ENCODE measurements around the gene SH3GLB1. TPM values are rescaled to one million over a fixed set of nuclear protein-coding genes. Genes with fewer than 3 reads are reported as not detected.

The SH3GLB1 gene
- total RNA-seq, 1 experiment from 2014 or later = 42.4 TPM

DNA sequence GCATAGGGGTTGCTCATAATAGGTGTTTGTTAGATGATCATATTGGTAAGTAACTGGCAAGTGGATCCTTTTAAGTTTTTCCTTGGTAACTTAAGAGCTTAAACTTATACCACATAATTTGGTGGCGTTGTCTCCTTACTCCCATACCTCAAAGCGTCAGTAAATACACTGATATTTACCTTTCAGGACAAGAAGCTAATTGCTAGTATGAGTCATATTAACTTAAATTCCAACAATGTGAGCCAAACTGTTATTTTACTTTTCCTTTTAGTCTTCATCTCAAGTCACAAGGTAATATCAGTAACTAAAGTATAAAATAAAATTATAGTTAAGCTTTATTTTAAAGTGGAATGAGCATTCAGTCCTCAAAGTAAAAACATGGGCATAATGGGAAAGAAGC is 9.0 kb upstream of the SH3GLB1 start:
- intact Hi-C loops (cut with micrococcal nuclease) = no loop called here
- ATAC-seq (no peak), DNase-seq (ENCODE audit: low read depth, low spot score) (no peak)
- Histone ChIP-seq H3K9me3 (ENCODE audit: control insufficient read depth in 1 of 2, insufficient read depth in 1 of 2, low read depth in 1 of 2, low read length in 2 of 2) (no peaks in the 10 kb centered on the region), H3K36me3 (ENCODE audit: control insufficient read depth in 1 of 2, insufficient read depth in 2 of 2, low read length in 2 of 2) (no peaks in the 10 kb centered on the region), H3K27me3 (ENCODE audit: insufficient read depth, low read length) (no peaks in the 10 kb centered on the region), H3K9ac (ENCODE audit: low read length) (no peak overlapping the region), H3K27ac (ENCODE audit: low read depth, low read length) (no peak overlapping the region), H3K9me2 (ENCODE audit: insufficient read depth) (no peaks in the 10 kb centered on the region), H3K4me2 (ENCODE audit: low read length) (no peak overlapping the region), H3K4me3 (replicated peaks in 1 of 2; ENCODE audit: low read depth in 1 of 2, low read length in 2 of 2) (no peak overlapping the region), H3K4me1 (ENCODE audit: control insufficient read depth in 1 of 2, insufficient read depth in 2 of 2, low read length in 2 of 2) (no peaks in the 10 kb centered on the region), H4K20me1 (ENCODE audit: insufficient read depth) (no peaks in the 10 kb centered on the region), H2AFZ (ENCODE audit: low read depth, low read length, poor library complexity, severe bottlenecking) (peak overlapping the region; percentile 7), H3K79me2 (ENCODE audit: insufficient read depth, low read length) (no peaks in the 10 kb centered on the region)
- ChIA-PET POLR2A (interaction anchor here (1.6 kb wide), 1 partner anchor 299 kb away, joined by 3 read pairs; the partner anchor contains the start of gene ODF2L), RAD21 (ENCODE audit: low non-redundant PET in 1 of 2, low total read pairs in 2 of 2, uncharacterized antibody in 2 of 2, unreplicated experiment in 2 of 2) (no interaction called here), CTCF (interaction anchor here (1.3 to 1.5 kb wide), 2 partner anchors 9 to 10 kb away, joined by 4 to 12 read pairs; partner anchors contain the start of gene SH3GLB1)
- no TSS peak for BruUV-seq (replicated peaks)
- TF ChIP-seq, protein P1, sequence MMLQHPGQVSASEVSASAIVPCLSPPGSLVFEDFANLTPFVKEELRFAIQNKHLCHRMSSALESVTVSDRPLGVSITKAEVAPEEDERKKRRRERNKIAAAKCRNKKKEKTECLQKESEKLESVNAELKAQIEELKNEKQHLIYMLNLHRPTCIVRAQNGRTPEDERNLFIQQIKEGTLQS (IDR thresholded peaks at IDR 0.05) = no peak
- TF ChIP-seq, protein P2, sequence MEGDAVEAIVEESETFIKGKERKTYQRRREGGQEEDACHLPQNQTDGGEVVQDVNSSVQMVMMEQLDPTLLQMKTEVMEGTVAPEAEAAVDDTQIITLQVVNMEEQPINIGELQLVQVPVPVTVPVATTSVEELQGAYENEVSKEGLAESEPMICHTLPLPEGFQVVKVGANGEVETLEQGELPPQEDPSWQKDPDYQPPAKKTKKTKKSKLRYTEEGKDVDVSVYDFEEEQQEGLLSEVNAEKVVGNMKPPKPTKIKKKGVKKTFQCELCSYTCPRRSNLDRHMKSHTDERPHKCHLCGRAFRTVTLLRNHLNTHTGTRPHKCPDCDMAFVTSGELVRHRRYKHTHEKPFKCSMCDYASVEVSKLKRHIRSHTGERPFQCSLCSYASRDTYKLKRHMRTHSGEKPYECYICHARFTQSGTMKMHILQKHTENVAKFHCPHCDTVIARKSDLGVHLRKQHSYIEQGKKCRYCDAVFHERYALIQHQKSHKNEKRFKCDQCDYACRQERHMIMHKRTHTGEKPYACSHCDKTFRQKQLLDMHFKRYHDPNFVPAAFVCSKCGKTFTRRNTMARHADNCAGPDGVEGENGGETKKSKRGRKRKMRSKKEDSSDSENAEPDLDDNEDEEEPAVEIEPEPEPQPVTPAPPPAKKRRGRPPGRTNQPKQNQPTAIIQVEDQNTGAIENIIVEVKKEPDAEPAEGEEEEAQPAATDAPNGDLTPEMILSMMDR (IDR thresholded peaks at IDR 0.05 in 2 of 3, conservative IDR thresholded peaks at IDR 0.05 in 1 of 3; ENCODE audit: borderline replicate concordance in 1 of 3, insufficient read depth in 1 of 3, low read depth in 2 of 3, low read length in 2 of 3) = no peak

DNA sequence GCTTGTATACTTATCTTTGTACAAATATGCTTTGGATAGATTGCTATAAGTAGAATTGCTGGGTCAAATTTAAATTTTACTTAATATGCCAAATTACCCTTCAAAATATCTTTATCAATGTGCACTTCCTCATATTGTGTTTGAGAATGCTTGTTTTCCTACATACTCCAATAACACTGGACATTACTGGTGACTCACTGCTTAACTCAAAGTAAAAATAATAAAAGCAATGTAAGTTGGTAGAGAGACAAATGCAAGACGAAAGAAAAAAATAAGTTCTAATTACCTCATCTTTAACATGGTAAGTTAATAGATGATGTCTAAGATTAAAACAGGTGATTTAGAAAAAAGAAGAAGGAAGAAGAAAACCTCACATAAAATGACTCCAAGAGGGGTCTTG is 7.9 kb upstream of the SH3GLB1 start:
- ChIA-PET RAD21 (ENCODE audit: low non-redundant PET in 1 of 2, low total read pairs in 2 of 2, uncharacterized antibody in 2 of 2, unreplicated experiment in 2 of 2) (no interaction called here), CTCF (no interaction called here), POLR2A (interaction anchor here (1.6 kb wide), 1 partner anchor 300 kb away, joined by 3 read pairs; the partner anchor contains the start of gene ODF2L)
- Histone ChIP-seq H4K20me1 (ENCODE audit: insufficient read depth) (no peaks in the 10 kb centered on the region), H3K4me3 (replicated peaks in 1 of 2; ENCODE audit: low read depth in 1 of 2, low read length in 2 of 2) (no peak overlapping the region), H3K9ac (ENCODE audit: low read length) (no peak overlapping the region), H2AFZ (ENCODE audit: low read depth, low read length, poor library complexity, severe bottlenecking) (no peak overlapping the region), H3K4me2 (ENCODE audit: low read length) (no peak overlapping the region), H3K36me3 (ENCODE audit: control insufficient read depth in 1 of 2, insufficient read depth in 2 of 2, low read length in 2 of 2) (no peaks in the 10 kb centered on the region), H3K27ac (ENCODE audit: low read depth, low read length) (no peak overlapping the region), H3K27me3 (ENCODE audit: insufficient read depth, low read length) (no peaks in the 10 kb centered on the region), H3K9me3 (ENCODE audit: control insufficient read depth in 1 of 2, insufficient read depth in 1 of 2, low read depth in 1 of 2, low read length in 2 of 2) (no peaks in the 10 kb centered on the region), H3K79me2 (ENCODE audit: insufficient read depth, low read length) (no peaks in the 10 kb centered on the region), H3K4me1 (ENCODE audit: control insufficient read depth in 1 of 2, insufficient read depth in 2 of 2, low read length in 2 of 2) (no peaks in the 10 kb centered on the region), H3K9me2 (ENCODE audit: insufficient read depth) (no peaks in the 10 kb centered on the region)
- intact Hi-C loops (cut with micrococcal nuclease) = no loop called here
- no peak for DNase-seq (ENCODE audit: low read depth, low spot score)
- BruUV-seq (replicated peaks) = no TSS peak
- no peak for ATAC-seq
- TF ChIP-seq, protein P2 (IDR thresholded peaks at IDR 0.05 in 2 of 3, conservative IDR thresholded peaks at IDR 0.05 in 1 of 3; ENCODE audit: borderline replicate concordance in 1 of 3, insufficient read depth in 1 of 3, low read depth in 2 of 3, low read length in 2 of 3) = no peak
- TF ChIP-seq, protein P3, sequence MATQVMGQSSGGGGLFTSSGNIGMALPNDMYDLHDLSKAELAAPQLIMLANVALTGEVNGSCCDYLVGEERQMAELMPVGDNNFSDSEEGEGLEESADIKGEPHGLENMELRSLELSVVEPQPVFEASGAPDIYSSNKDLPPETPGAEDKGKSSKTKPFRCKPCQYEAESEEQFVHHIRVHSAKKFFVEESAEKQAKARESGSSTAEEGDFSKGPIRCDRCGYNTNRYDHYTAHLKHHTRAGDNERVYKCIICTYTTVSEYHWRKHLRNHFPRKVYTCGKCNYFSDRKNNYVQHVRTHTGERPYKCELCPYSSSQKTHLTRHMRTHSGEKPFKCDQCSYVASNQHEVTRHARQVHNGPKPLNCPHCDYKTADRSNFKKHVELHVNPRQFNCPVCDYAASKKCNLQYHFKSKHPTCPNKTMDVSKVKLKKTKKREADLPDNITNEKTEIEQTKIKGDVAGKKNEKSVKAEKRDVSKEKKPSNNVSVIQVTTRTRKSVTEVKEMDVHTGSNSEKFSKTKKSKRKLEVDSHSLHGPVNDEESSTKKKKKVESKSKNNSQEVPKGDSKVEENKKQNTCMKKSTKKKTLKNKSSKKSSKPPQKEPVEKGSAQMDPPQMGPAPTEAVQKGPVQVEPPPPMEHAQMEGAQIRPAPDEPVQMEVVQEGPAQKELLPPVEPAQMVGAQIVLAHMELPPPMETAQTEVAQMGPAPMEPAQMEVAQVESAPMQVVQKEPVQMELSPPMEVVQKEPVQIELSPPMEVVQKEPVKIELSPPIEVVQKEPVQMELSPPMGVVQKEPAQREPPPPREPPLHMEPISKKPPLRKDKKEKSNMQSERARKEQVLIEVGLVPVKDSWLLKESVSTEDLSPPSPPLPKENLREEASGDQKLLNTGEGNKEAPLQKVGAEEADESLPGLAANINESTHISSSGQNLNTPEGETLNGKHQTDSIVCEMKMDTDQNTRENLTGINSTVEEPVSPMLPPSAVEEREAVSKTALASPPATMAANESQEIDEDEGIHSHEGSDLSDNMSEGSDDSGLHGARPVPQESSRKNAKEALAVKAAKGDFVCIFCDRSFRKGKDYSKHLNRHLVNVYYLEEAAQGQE (IDR thresholded peaks at IDR 0.05; ENCODE audit: low read depth) = no peak
- TF ChIP-seq POLR2A (IDR thresholded peaks at IDR 0.05; ENCODE audit: borderline replicate concordance, extremely low read depth, insufficient read depth, insufficient read length) = no peak
- TF ChIP-seq, protein P1 (IDR thresholded peaks at IDR 0.05) = no peak
- no peak for TF ChIP-seq FOSL1 (IDR thresholded peaks at IDR 0.05; ENCODE audit: low read depth)
- TF ChIP-seq EZH2 (IDR thresholded peaks at IDR 0.05) = no peak
- no peak for TF ChIP-seq SP1 (IDR thresholded peaks at IDR 0.05; ENCODE audit: low read depth)
- TF ChIP-seq ZNF274 (IDR thresholded peaks at IDR 0.05; ENCODE audit: low read depth, low read length) = no peak
- TF ChIP-seq EZH2phosphoT487 (IDR thresholded peaks at IDR 0.05; ENCODE audit: borderline replicate concordance) = no peak
- TF ChIP-seq RAD21 (IDR thresholded peaks at IDR 0.05; ENCODE audit: low read depth) = no peak
